GM21825 (cell line): ENCODE results near the gene SLAMF7.
"Not testable (repeated sequence)": the region's sequence is repeated elsewhere in the genome, so short reads cannot be mapped to it uniquely, and the experiment has no call there.

Experiments used
- ATAC-seq: cut with Tn5 transposase; IDR thresholded peaks from one replicate; pipeline ENCODE4 v1.9.1; 2021; ENCODE audit warnings: mild to moderate bottlenecking, moderate library complexity; ENCODE audit not compliant: unreplicated experiment

Gene SLAMF7

DNA sequence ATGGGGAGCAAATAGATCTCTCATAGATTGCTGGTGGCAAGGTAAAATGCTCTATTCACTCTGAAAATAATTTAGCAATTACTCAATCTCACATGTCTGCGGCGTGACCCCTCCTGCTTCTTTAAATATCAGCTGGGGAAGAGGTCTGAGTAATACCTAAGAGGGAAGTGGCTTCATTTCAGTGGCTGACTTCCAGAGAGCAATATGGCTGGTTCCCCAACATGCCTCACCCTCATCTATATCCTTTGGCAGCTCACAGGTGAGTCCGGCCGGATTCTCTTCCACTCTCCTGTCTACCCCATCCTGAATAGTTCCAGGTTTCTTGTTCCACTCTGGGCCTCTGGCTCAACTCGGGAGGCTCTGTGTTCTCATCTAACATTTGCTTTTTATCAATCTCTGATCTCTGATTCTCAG, at the start of gene SLAMF7:
TSS of gene SLAMF7 (plus strand) at position 150 of the 414 bp plus-strand sequence. CDS start at position 205, 55 bp downstream.
- peak; percentile 58 for ATAC-seq

- not testable (repeated sequence) for ATAC-seq
Measured at GRCh38 chr1:160692390-160692789, 46.7 kb upstream of the SLAMF7 start.

- no peak for ATAC-seq
Measured at GRCh38 chr1:160702100-160702499, 36.9 kb upstream of the SLAMF7 start.

- no peak for ATAC-seq
Measured at GRCh38 chr1:160704250-160704649, 34.8 kb upstream of the SLAMF7 start.

- not testable (repeated sequence) for ATAC-seq
Measured at GRCh38 chr1:160705212-160705621, 33.8 kb upstream of the SLAMF7 start.

DNA sequence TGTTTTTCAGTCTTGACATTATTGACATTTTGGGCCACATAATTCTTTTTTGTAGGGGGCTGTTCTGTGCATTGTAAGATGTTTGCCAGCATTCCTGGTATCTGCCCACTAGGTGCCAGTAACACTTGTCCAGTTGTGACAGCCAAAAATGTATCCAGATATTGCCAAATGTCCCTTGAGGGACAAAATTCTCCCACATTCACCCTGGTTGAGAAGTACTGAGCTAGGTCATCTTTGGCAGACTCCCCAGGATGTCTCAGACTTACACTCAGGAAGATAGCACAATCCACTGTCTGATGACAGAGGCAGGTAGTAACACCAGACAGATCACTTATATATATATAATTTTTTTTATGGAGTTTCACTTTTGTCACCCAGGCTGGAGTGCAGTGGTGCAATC, 33.3 kb upstream of the SLAMF7 start:
- ATAC-seq = no peak

- ATAC-seq = no peak
Measured at GRCh38 chr1:160706526-160707235, 32.4 kb upstream of the SLAMF7 start.

GRCh38 chr1:160707236-160708064, 31.6 kb upstream of the SLAMF7 start:
- ATAC-seq = no peak

DNA sequence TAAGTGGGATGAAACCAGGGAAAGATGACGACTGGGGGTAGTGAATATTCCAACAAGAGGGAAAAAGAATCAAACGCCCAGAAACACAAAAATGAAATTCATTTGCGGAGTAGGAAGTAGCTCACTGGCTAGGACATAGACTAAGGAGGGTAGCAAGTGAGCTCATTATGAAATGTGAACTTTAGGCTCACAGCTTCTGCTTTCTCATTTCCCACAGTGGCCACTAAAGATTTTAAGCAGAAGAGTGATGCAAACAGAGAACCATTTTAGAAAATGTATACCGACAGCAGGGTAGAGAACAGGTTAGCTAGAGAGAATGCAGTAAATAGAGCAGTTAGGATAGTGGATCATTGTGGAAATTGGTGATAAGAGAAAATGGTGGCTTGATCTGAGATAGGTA, 30.9 kb upstream of the SLAMF7 start:
- ATAC-seq = no peak

DNA sequence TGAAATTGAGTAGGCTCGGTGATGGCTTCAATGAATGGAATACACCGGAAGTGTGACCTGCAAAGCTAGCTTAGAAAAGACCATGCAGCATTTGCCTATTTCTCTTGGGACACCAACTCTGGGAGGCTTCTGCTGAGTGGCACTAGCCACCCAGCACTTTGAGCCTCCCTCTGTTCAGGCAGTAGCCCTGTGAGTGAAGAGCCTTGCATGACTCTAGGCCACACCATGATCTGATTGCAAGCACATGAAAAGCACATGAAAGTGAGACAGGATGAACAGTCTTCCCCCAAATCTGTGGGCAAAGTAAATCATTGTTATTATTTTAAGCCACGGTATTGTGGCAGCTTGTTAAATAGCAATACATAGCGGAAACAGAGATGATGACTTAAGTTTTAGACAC, 30.2 kb upstream of the SLAMF7 start:
- ATAC-seq = peak; percentile 43

DNA sequence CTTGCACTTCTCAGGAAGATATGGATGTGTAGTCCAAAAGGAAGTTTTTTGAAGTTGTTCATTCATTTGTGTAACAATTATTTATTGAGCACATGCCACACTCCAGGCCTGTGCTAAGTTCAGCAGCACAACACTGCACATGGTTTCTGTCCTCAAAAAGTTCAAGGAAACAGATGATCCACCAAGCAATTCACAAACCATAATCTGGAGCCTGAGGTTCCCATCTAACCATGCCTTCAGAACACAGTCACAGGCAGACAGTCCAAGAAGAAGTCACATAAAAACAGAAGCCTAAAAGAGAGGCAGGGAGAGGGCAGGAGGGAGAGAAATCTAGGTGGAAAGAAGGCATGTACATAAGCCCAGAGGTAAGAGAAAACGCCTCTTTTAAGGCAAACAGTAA, 29.3 kb upstream of the SLAMF7 start:
- ATAC-seq = no peak

DNA sequence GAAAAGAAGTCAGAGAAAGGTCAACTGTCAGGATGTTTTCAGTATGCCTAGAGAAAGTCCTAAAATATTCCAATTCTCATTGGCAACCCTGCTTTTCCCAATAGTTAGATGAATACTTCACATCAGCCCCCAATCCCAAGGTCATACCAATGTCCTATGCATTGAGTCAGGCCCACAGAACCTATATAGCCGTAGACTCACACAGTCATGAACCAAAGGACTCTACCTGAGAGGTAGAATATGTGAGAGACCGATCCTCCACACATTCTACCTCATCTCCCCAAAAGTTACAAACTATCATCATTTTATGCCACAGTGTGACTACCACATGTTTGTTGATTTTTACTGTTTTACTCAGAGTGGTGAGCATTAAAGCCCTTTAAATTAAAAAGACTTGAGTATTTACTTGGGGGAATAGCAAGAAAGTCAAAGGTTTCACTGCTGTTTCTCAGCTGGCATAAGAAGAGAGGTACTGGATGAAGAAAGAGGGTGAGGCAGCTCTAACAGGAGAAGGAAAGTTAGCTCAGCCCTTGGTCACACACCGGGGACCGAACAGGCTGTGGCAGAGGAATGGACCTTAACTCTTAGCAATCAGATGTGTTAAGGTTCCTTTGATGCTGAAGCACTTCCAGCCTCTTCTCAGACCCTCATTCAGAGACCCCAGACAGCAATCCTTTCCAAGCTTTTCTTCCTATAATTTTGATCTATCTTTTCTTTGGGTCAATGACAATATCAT, 28.4 kb upstream of the SLAMF7 start:
- no peak for ATAC-seq

- ATAC-seq = no peak
Measured at GRCh38 chr1:160711276-160711601, 27.8 kb upstream of the SLAMF7 start.

DNA sequence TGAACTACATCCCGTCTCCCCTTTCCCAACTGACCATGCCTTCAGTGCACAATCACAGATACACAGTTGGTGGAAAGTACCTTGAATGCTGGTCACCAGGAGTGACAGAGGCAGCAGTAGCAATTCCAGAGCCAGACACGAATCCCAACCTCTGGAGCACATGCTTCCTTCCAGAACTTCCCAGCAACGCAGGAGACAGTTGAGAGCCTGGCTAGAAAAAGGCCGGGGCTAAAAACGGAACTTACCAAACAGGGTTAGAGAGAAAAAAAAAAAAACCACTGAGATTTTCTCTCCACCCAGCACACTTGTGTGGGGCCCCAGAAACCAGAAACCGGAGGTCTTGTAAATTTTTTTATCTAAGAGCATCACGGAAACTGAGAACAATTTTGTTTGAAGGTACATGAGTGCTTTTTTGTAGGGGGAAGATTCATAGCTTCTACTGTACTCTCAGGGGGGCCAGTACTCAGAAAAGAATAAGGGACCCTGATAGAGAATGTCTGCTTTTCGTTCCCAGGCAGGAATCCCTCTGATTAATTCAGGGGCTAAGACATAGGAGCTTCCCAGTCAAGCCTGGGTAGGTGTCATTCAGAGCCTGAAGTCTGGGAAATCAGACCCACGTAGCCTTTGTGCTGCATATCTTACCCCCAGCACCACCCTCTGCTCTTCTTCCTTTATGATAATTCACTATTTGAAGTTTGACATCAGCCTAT, 27.3 kb upstream of the SLAMF7 start, which contains the start of gene CD48:
TSS of gene CD48 (minus strand) at position 221 of the 710 bp plus-strand sequence. CDS start at position 162, 59 bp downstream.
- ATAC-seq = no peak

DNA sequence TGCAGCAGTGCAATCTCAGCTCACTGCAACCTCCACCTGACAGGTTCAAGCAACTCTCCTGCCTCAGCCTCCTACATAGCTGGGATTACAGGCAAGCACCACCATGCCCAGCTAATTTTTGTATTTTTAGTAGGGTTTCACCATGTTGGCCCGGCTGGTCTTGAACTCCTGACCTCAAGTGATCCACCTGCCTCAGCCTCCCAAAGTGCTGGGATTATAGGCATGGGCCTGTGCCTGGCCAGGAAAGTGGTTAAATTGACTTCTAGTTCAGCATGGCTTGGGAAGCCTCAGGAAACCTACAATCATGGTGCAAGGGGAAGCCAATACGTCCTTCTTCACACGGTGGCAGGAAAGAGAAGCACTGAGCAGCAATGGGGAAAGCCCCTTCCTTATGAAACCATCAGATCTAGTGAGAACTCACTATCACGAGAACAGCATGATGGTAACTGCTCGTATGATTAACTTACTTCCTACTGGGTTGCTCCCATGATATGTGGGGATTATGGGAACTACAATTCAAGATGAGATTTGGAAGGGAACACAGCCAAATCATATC, 26.4 kb upstream of the SLAMF7 start:
- ATAC-seq = peak; percentile 44

DNA sequence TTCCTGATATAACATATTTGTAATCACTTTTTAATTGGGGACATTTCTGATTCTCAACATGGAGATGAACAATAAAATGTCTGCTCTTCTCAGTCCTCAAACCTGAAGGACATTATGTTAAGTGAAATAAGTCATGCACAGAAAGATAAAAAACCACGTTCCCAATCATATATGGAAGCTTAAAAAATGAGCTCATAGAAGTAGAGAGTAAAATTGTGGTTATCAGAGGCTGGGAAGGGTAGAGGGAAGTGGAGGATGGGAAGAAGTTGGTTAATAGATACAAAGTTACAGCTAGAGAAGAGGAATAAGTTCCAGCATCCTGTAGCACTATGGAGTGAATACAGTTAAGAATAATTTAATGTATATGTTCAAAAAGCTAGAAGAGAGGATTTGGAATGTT, 25.9 kb upstream of the SLAMF7 start:
- no peak for ATAC-seq

DNA sequence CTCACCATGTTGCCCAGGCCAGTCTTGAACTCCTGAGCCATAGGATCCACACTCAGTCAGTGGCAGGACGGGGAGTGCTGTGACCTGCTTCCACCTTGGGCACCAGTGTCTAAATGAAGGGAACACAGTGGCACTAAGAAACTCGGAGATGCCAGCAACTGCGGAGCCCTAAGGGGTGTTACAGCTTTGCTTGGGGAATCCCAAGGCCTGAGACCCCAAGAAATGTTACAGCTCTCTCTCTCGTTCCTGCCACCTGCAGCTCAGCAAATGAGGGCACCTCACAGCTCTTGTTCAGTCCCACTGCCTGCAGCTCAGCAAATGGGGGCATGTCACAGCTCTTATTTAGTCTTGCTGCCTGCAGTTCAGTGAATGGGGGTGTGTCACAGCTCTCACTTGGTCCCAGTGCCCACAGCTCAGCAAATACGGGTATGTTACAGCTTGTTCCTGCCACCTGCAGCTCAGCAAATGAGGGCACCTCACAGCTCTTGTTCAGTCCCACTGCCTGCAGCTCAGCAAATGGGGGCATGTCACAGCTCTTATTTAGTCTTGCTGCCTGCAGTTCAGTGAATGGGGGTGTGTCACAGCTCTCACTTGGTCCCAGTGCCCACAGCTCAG, 24.9 kb upstream of the SLAMF7 start:
- ATAC-seq = not testable (repeated sequence)

GRCh38 chr1:160716013-160716412, 23.0 kb upstream of the SLAMF7 start:
- ATAC-seq = no peak

DNA sequence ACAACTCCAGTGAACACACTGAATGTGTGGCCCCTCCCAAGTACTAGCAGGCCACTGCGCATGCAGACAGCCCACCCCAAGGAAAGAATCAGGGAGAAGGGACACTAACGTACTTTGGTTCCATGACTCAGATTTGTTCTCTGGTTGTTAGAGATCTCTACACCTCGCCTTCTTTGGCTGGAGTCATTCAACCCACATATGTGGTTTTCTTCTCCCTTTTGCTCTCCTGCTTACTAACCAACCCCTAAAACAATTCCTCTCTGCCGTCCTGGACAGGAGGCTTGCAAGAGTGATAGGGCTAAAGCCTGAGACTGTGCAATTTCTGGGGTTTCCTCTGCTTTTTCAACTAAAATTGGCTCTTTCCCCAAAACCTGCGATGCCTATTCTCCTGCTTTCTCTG, 21.7 kb upstream of the SLAMF7 start:
- no peak for ATAC-seq

DNA sequence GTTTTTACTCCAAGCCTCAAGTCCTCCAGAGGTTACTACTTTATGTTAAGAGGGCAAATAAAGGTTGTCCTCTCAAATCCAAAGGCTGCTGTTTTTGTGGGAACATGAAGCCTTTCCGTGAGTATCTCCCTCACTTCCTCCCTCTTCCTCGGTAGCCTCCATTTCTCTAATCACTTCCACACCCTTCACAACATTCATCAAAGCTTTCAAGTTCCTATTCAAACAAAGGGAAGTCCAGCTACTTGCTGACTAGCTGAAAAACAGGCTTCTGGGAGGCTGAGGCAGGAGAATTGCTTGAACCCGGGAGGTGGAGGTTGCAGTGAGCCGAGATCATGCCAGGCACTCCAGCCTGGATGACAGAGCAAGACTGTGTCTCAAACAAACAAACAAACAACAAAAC, 20.8 kb upstream of the SLAMF7 start:
- no peak for ATAC-seq
